Suprapubic skin (tissue), 4 donors: ENCODE data around the gene STXBP2. TPM values are rescaled to one million over a fixed set of nuclear protein-coding genes. Genes with fewer than 3 reads are reported as not detected.

ENCODE experiments used
- DNase-seq, 2 donors: peaks; one replicate each; pipeline ENCODE4 v3.0.0-alpha.2; 2019; ENCODE audit warnings: low spot score in 2 of 2
- H3K27ac ChIP-seq: fragments of 200-600 bp; sonication (generic); one replicate; pipeline ENCODE4 v1.5.1; 2019
- H3K27me3 ChIP-seq: fragments of 200-600 bp; sonication (generic); one replicate; pipeline ENCODE4 v1.5.1; 2019
- H3K36me3 ChIP-seq: fragments of 200-600 bp; sonication (generic); one replicate; pipeline ENCODE4 v1.5.1; 2019
- H3K4me1 ChIP-seq: fragments of 200-600 bp; sonication (generic); one replicate; pipeline ENCODE4 v1.5.1; 2019
- H3K4me3 ChIP-seq: fragments of 200-600 bp; sonication (generic); one replicate; pipeline ENCODE4 v1.5.1; 2019; ENCODE audit warnings: mild to moderate bottlenecking
- H3K9me3 ChIP-seq: fragments of 200-600 bp; sonication (generic); one replicate; pipeline ENCODE4 v1.5.1; 2019
- EP300 ChIP-seq: sonication (generic); formaldehyde crosslinking; IDR thresholded peaks from one replicate; pipeline ENCODE4 v1.6.1; 2017; ENCODE audit warnings: antibody characterized with exemption
- POLR2A ChIP-seq, 2 donors: fragments of 450-650 bp; IDR thresholded peaks; one replicate each; pipeline ENCODE4 v1.6.1; 2017; ENCODE audit warnings: antibody characterized with exemption in 2 of 2, mild to moderate bottlenecking in 2 of 2, moderate library complexity in 2 of 2
- POLR2AphosphoS5 ChIP-seq, 3 donors: sonication (generic); formaldehyde crosslinking; IDR thresholded peaks; one replicate each; pipeline ENCODE4 v1.6.1; 2017; ENCODE audit warnings: antibody characterized with exemption in 3 of 3
- WGBS: methylation state at CpG from one replicate; pipeline ENCODE4 v1.1.5; 2018; 5-methylcytosine and 5-hydroxymethylcytosine counted together
- total RNA-seq, 4 donors: library from RNA; depleted of rRNA; stranded (reverse); fragments of >200 nt; gene quantifications; one replicate each; pipeline ENCODE4 v1.1.0, GENCODE V29; 2016
- TF ChIP-seq, protein P1 (sequence below), 2 donors: fragments of 200-600 bp in 1 of 2; fragments of 450-650 bp in 1 of 2; sonication (generic) in 1 of 2; IDR thresholded peaks; one replicate each; pipeline ENCODE4 v1.5.1; 2016 to 2019; ENCODE audit warnings: antibody characterized with exemption in 2 of 2, mild to moderate bottlenecking in 1 of 2, moderate library complexity in 1 of 2

STXBP2 gene
- total RNA-seq, 4 donors from 2014 or later = 41.2 to 88.7 (median 50.9) TPM

DNA sequence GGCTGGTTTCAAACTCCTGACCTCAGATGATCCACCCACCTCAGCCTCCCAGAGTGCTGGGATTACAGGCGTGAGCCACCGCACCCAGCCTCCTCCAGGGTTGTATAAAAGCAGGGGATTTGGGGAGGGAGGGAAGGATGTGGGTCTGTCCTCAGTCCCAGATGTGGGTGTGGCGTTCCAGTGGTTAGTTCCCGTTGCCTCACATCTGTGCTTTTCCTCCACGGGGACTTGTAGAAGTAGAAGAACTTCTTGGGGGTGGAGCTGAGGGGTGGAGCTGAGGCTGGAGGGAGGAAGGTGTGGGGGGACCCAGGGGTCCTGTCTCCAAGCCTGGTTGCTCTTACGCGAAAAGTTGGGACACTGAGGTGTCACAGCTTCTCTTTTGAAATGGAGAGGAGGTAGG lies 39.5 kb downstream of the STXBP2 start:
- no peaks in the 10 kb centered on the region for H3K9me3 ChIP-seq
- DNase-seq = no peak
- H3K4me1 ChIP-seq = peaks cover 25% of the 10 kb centered on the region
- TF ChIP-seq EP300 = no peak
- TF ChIP-seq, protein P1, sequence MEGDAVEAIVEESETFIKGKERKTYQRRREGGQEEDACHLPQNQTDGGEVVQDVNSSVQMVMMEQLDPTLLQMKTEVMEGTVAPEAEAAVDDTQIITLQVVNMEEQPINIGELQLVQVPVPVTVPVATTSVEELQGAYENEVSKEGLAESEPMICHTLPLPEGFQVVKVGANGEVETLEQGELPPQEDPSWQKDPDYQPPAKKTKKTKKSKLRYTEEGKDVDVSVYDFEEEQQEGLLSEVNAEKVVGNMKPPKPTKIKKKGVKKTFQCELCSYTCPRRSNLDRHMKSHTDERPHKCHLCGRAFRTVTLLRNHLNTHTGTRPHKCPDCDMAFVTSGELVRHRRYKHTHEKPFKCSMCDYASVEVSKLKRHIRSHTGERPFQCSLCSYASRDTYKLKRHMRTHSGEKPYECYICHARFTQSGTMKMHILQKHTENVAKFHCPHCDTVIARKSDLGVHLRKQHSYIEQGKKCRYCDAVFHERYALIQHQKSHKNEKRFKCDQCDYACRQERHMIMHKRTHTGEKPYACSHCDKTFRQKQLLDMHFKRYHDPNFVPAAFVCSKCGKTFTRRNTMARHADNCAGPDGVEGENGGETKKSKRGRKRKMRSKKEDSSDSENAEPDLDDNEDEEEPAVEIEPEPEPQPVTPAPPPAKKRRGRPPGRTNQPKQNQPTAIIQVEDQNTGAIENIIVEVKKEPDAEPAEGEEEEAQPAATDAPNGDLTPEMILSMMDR (IDR thresholded peaks at IDR 0.05) = no peak
- TF ChIP-seq POLR2AphosphoS5 (IDR thresholded peaks at IDR 0.05) = no peak
- no peak for TF ChIP-seq POLR2A (IDR thresholded peaks at IDR 0.05)
- H3K27ac ChIP-seq = no peak overlapping the region
- H3K27me3 ChIP-seq = peaks cover 29% of the 10 kb centered on the region
- 44% methylated on average over 7 of the region's 7 CpGs for WGBS
- no peak overlapping the region for H3K4me3 ChIP-seq
- no peaks in the 10 kb centered on the region for H3K36me3 ChIP-seq

DNA sequence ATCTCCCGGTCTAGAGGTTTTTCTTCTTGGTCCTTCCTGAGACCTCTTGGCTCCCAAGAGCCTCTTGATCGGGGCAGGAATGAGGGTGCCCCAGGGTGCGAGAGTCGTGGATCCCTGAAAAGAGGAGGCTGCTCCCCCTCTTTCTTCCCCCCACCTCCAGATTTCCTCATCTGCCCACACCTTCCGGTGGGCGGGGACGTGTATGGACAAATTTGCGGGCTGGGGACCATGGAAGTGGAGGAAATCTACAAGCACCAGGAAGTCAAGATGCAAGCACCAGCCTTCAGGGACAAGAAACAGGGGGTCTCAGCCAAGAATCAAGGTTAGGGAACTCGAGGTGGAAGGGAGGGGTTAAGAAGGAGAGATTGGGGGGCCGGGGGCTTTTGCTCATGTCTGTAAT lies 39.9 kb downstream of the STXBP2 start, which contains the start of gene MCEMP1:
Gene MCEMP1 (plus strand): TSS at position 237 of the 400 bp plus-strand sequence. CDS start 31 bp downstream, at position 268.
- Histone ChIP-seq H3K9me3 (no peaks in the 10 kb centered on the region), H3K27me3 (peaks cover 24% of the 10 kb centered on the region), H3K36me3 (no peaks in the 10 kb centered on the region), H3K4me1 (peaks cover 30% of the 10 kb centered on the region), H3K27ac (no peak within 1 kb of the TSS), H3K4me3 (no peak within 1 kb of the TSS)
- WGBS = 39% methylated on average over 10 of the region's 10 CpGs
- TF ChIP-seq, protein P1 (IDR thresholded peaks at IDR 0.05) = no peak
- TF ChIP-seq POLR2AphosphoS5 (IDR thresholded peaks at IDR 0.05) = no peak
- no peak for TF ChIP-seq POLR2A (IDR thresholded peaks at IDR 0.05)
- TF ChIP-seq EP300 = no peak
- DNase-seq = no peak

DNA sequence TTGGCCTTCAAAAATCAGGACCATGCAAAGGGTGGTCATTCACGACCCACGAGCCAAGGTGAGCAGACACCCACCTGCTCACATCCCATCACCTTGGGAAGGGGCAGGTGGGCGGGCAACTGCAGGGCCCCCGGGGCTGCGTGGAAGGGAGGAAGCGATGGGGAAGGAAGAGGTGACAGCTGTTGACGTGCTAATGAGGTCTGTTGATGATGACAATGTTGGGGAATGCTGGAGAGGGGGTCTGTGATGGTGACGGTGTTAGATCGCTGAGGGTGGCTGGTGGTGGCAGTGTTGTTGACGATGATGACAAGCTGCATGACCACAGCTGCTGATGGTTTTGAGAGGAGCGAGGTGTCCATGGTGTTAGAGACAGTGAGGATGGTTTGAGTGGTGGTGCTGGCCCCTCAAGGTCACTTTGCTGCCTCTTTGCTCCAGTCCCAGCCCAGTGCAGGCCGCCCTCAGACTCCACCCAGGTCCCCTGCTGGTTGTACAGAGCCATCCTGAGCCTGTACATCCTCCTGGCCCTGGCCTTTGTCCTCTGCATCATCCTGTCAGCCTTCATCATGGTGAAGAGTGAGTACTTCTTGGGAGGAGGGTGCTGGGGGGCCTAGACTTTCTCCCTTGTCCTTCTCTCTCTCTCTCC lies 40.9 kb downstream of the STXBP2 start:
- peaks cover 8% of the 10 kb centered on the region for H3K36me3 ChIP-seq
- 50% methylated on average over 12 of the region's 12 CpGs for WGBS
- H3K9me3 ChIP-seq = no peaks in the 10 kb centered on the region
- no peak for DNase-seq
- H3K4me3 ChIP-seq = no peak overlapping the region
- peaks cover 16% of the 10 kb centered on the region for H3K27me3 ChIP-seq
- TF ChIP-seq, protein P1 (IDR thresholded peaks at IDR 0.05) = no peak
- TF ChIP-seq POLR2AphosphoS5 (IDR thresholded peaks at IDR 0.05) (no peak), EP300 (no peak), POLR2A (IDR thresholded peaks at IDR 0.05) (no peak)
- H3K4me1 ChIP-seq = peaks cover 36% of the 10 kb centered on the region
- no peak overlapping the region for H3K27ac ChIP-seq

DNA sequence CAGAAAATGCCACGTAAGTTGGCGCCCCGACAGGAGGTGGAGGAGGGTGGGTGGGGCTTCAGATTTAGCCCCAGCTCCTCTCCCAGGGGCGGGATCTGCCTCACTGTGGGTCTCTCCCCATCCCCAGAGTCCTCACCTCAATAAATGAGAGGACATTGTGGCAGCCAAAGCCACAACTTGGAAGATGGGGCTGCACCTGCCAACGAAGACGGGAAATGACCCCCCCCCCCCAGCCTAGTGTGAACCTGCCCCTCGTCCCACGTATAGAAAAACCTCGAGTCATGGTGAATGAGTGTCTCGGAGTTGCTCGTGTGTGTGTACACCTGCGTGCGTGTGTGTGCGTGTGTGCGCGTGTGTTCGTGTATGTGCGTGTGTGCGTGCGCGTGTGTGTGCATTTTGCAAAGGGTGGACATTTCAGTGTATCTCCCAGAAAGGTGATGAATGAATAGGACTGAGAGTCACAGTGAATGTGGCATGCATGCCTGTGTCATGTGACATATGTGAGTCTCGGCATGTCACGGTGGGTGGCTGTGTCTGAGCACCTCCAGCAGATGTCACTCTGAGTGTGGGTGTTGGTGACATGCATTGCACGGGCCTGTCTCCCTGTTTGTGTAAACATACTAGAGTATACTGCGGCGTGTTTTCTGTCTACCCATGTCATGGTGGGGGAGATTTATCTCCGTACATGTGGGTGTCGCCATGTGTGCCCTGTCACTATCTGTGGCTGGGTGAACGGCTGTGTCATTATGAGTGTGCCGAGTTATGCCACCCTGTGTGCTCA lies 42.3 kb downstream of the STXBP2 start:
- Histone ChIP-seq H3K36me3 (peaks cover 22% of the 10 kb centered on the region), H3K4me3 (no peak overlapping the region), H3K4me1 (peaks cover 35% of the 10 kb centered on the region), H3K9me3 (no peaks in the 10 kb centered on the region), H3K27me3 (peaks cover 16% of the 10 kb centered on the region), H3K27ac (no peak overlapping the region)
- TF ChIP-seq EP300 = no peak
- TF ChIP-seq POLR2AphosphoS5 (IDR thresholded peaks at IDR 0.05) = no peak
- TF ChIP-seq POLR2A (IDR thresholded peaks at IDR 0.05) = no peak
- TF ChIP-seq, protein P1 (IDR thresholded peaks at IDR 0.05) = no peak
- WGBS = 37% methylated on average over 19 of the region's 30 CpGs
- DNase-seq = no peak
